GM10266 (cell line): Measurements from ENCODE around the gene ACSL6.

Source experiments
- DNase-seq: peaks from one replicate; pipeline ENCODE4 v3.0.0; 2012; ENCODE audit errors: extremely low spot score
- TF ChIP-seq, protein P1 (sequence below): IDR thresholded peaks from 2 replicates; pipeline ENCODE4 v1.5.1; 2012; ENCODE audit warnings: mild to moderate bottlenecking, low read depth; ENCODE audit not compliant: control insufficient read depth, insufficient read depth; ENCODE audit errors: missing control alignments

ACSL6 gene

DNA sequence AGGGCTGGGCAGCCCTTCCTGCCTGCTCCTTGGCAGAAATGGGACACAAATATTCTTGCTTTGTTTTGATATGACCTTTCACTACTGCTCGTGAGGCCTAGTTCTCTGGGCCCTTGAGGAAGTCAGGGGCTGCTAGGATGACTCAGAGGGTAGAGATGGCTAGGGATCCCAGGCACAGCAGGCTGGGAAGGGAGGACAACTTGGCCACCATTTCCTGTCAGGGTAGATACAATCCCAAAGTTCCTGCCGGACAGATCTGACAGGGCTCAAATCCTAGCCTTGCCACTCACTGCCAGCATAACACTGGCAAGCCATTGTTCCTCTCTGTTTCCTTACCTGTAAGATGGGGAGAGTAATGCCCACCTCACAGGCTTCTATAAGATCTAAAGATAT is 34.2 kb downstream of the ACSL6 start:
- no peak for DNase-seq
- TF ChIP-seq, protein P1, sequence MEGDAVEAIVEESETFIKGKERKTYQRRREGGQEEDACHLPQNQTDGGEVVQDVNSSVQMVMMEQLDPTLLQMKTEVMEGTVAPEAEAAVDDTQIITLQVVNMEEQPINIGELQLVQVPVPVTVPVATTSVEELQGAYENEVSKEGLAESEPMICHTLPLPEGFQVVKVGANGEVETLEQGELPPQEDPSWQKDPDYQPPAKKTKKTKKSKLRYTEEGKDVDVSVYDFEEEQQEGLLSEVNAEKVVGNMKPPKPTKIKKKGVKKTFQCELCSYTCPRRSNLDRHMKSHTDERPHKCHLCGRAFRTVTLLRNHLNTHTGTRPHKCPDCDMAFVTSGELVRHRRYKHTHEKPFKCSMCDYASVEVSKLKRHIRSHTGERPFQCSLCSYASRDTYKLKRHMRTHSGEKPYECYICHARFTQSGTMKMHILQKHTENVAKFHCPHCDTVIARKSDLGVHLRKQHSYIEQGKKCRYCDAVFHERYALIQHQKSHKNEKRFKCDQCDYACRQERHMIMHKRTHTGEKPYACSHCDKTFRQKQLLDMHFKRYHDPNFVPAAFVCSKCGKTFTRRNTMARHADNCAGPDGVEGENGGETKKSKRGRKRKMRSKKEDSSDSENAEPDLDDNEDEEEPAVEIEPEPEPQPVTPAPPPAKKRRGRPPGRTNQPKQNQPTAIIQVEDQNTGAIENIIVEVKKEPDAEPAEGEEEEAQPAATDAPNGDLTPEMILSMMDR = no peak

DNA sequence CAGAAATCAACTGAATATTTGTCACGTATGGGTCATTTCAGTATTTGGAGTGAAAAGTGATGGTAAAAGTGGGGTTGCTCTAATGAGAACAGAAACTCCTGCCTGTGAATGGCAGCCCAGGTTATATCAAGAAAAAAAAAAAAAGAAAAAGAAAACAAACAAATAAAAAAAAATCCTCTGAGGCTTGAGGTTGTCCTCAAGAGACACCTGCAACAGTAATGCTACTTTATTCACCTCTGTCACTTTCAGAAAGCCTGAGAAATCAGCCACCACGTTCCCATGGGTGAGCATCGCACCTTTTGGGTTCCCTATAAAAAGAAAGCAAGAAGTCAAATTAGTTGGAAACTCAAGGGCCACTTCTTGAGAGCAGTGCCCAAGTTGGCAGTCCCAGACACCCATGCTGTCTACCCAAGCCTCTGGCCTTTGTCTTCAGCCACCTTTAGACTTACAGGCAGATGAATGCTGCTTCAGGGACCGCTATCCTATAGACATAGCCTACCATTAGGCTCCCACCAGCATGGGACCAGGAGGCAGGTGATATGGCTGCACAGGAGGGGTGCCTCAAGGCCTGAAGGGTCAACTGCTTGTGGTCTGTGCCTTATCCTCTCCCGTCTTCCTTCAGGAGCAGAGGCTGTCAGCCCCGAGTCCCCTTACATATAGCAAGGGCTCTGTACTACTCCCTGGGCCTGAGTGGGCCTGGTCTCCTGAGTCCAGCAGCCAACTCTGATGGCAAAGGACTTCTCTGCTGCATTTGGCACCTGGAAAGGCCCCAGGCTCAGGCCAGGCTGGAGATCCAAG is 34.8 kb downstream of the ACSL6 start:
- no peak for DNase-seq
- TF ChIP-seq, protein P1 = no peak

DNA sequence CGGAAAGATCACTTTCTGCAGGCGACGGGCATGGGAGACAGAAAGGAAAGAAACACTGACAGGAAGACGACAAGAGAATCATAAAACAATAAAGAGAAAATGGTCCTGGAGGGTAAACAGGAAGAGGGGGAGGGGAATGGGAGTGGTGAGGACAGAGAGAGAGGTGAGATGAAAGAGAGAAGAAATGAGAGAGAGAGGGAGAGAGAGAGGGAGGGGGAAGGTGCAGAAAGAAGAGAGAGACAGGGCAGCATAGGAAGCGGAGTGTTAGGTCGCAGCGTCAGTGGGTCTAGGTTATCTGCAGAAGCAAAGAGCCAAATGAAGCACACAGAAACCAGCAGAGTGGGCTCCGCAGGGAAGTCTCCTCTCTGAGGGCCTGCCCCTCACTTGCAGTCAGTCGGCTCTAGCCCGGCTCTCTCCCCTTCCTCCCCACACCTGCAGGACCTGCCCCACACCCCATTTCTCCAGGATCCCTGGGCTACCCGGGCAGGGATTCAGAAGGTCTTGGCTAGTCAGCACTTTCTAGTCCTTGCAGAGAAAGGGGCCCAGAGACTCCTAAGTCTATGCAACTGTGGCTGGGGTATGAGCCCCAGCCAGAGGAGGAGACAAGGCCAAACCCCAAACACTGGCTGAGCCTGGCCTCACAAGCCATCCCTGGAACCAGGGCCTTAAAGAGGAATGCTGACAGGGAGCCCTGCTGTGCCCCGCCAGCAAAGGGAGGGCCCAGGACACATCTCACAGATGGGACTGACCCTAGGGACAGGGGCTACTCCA is 36.3 kb downstream of the ACSL6 start:
- no peak for DNase-seq
- TF ChIP-seq, protein P1 = no peak

DNA sequence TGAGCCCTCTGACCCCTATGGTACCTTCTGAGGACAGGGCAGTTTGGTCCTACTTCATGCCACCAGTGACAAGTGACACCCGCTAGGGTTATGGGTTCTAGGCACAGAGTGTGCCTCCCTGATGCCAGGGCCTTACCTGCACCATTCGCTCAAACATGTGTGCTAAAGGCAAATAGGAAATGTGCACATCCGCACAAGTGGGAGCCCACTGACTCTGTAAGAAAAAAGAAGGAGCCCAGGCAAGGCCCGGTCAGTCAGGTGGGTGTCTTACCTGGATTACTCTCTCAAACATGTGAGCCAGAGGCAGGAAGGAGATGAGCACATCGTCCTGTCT is 36.9 kb downstream of the ACSL6 start:
- no peak for DNase-seq
- TF ChIP-seq, protein P1 = no peak

DNA sequence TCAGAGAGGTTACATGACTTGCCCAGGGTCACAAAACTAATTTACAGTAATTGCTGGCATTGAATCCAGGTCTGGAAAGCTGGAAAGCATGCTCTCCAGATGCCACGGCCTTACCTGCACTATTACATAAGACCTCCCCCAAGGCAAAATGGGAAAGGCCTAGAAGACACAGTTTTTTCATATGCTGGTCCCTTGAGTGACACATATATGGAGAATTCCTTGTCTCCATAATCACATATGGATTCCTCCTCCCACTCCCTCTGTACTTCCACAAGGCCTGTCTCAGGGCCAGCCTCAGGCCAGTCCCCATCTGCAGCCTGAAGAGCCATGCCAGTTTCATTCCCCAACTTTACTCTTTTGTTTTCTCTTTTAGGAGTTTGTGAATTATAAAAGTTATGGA is 37.4 kb downstream of the ACSL6 start:
- TF ChIP-seq, protein P1 = no peak
- DNase-seq = no peak

DNA sequence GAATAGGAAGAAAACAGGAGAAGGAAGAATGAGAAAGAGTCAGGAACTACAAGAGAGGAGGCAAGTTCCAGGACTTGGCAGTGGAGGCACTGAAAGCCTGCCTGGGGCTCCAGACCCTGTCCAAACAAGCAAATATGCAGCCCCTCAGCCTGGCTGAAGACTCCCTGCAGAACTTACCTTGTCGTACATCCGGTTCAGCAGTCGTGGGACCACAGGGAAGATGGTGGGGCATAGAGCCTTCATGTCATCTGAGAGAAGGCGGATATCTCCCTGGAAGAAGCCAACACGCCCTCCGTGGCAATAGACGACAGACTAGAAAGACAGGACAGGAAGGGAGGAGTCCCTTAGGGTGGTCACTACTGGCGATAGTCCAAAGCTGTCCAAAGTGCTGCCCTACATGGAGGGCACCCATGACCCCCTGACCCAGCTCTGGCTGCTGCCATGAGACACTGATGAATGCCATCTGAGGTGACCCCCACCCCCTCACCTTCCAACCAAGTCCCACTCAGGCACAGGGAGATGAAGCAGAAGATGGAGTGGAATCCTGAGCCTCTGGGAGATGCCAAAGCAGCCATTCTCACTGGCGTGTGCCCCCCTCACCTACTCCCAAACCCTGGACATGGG is 38.3 kb downstream of the ACSL6 start:
- DNase-seq = no peak

More for the DNA sequence above, 38.3 kb downstream of the ACSL6 start:
- TF ChIP-seq, protein P1 = no peak
